ENCODE data around the gene TUBG2. TPM values are rescaled to one million over a fixed set of nuclear protein-coding genes. Genes with fewer than 3 reads are reported as not detected.

TUBG2 gene
- total RNA-seq, 3 donors from 2014 or later = 19.2 to 27.9 (median 26.1) TPM

DNA sequence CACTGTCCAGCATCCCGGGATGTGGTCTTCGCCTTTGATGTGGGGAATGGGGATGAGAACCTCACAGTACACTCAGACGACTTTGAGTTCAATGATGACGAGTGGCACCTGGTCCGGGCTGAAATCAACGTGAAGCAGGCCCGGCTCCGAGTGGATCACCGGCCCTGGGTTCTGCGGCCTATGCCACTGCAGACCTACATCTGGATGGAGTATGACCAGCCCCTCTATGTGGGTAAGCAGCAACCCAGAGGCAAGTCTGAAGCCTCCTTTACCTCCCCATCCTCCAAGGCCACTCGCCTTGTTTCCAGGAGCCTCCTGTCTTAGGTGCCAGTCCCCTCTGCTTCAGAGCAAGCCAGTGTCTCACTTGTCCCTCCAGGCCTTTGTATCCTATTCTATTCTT lies 33.4 kb downstream of the TUBG2 start:
- H3K4me1 ChIP-seq = no peaks in the 10 kb centered on the region
- DNase-seq (ENCODE audit: low spot score in 2 of 2) = peak in 1 of 2 donors; percentile 34
- H3K9me3 ChIP-seq = no peaks in the 10 kb centered on the region
- H3K27me3 ChIP-seq = no peaks in the 10 kb centered on the region
- no peaks in the 10 kb centered on the region for H3K36me3 ChIP-seq
- H3K27ac ChIP-seq = no peak overlapping the region
- no peak overlapping the region for H3K4me3 ChIP-seq
- intact Hi-C loops (cut with DNase I; ENCODE audit: low total_unique reads) = no loop called here
- TF ChIP-seq POLR2AphosphoS5 (IDR thresholded peaks at IDR 0.05) = no peak
- TF ChIP-seq, protein P1, sequence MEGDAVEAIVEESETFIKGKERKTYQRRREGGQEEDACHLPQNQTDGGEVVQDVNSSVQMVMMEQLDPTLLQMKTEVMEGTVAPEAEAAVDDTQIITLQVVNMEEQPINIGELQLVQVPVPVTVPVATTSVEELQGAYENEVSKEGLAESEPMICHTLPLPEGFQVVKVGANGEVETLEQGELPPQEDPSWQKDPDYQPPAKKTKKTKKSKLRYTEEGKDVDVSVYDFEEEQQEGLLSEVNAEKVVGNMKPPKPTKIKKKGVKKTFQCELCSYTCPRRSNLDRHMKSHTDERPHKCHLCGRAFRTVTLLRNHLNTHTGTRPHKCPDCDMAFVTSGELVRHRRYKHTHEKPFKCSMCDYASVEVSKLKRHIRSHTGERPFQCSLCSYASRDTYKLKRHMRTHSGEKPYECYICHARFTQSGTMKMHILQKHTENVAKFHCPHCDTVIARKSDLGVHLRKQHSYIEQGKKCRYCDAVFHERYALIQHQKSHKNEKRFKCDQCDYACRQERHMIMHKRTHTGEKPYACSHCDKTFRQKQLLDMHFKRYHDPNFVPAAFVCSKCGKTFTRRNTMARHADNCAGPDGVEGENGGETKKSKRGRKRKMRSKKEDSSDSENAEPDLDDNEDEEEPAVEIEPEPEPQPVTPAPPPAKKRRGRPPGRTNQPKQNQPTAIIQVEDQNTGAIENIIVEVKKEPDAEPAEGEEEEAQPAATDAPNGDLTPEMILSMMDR (IDR thresholded peaks at IDR 0.05) = no peak
- TF ChIP-seq POLR2A (IDR thresholded peaks at IDR 0.05) = no peak

- DNase-seq (ENCODE audit: low spot score in 2 of 2) = no peak
- TF ChIP-seq POLR2A (IDR thresholded peaks at IDR 0.05) (no peak), POLR2AphosphoS5 (IDR thresholded peaks at IDR 0.05) (no peak)
- TF ChIP-seq, protein P1 (IDR thresholded peaks at IDR 0.05) = no peak
- Histone ChIP-seq H3K27me3 (no peaks in the 10 kb centered on the region), H3K36me3 (no peaks in the 10 kb centered on the region), H3K4me1 (no peaks in the 10 kb centered on the region), H3K4me3 (no peak overlapping the region), H3K9me3 (no peaks in the 10 kb centered on the region), H3K27ac (no peak overlapping the region)
- intact Hi-C loops (cut with DNase I; ENCODE audit: low total_unique reads) = no loop called here
Observed at GRCh38 chr17:42694524-42694923, 35.4 kb downstream of the TUBG2 start.

GRCh38 chr17:42695500-42695899 lies 36.4 kb downstream of the TUBG2 start:
- intact Hi-C loops (cut with DNase I; ENCODE audit: low total_unique reads) = no loop called here
- H3K9me3 ChIP-seq = no peaks in the 10 kb centered on the region
- no peak for TF ChIP-seq POLR2A (IDR thresholded peaks at IDR 0.05)
- TF ChIP-seq POLR2AphosphoS5 (IDR thresholded peaks at IDR 0.05) = no peak
- TF ChIP-seq, protein P1 (IDR thresholded peaks at IDR 0.05) = no peak
- DNase-seq (ENCODE audit: low spot score in 2 of 2) = no peak
- no peak overlapping the region for H3K4me3 ChIP-seq
- no peaks in the 10 kb centered on the region for H3K27me3 ChIP-seq
- no peak overlapping the region for H3K27ac ChIP-seq
- H3K36me3 ChIP-seq = no peaks in the 10 kb centered on the region
- no peaks in the 10 kb centered on the region for H3K4me1 ChIP-seq

DNA sequence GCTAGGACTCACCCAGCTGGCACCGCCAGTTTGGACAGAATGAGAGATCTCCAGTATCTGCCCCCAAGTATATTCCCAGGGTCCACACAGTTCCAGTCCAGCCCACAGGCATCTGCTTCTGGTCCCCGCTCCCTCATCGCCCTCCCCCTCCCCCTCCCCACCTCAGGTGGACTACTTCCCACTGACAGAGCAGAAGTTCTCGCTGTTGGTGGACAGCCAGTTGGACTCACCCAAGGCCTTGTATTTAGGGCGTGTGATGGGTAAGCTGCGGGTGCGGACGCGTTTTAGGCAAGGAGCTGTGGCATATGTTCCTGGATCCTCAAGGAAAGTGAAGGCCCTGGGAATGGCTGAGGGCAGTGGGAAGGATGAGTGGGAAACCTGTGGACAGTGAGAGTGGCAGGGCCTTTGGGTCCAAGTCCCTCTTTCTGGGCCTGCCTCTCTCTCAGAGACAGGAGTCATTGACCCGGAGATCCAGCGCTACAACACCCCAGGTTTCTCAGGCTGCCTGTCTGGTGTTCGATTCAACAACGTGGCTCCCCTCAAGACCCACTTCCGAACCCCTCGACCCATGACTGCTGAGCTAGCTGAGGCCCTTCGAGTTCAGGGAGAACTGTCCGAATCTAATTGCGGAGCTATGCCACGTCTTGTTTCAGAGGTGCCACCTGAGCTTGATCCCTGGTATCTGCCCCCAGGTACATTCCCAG lies 38.2 kb downstream of the TUBG2 start:
- Histone ChIP-seq H3K4me1 (no peaks in the 10 kb centered on the region), H3K27me3 (no peaks in the 10 kb centered on the region), H3K27ac (no peak overlapping the region), H3K4me3 (no peak overlapping the region), H3K9me3 (no peaks in the 10 kb centered on the region), H3K36me3 (no peaks in the 10 kb centered on the region)
- intact Hi-C loops (cut with DNase I; ENCODE audit: low total_unique reads) = no loop called here
- DNase-seq (ENCODE audit: low spot score in 2 of 2) = no peak
- no peak for TF ChIP-seq POLR2A (IDR thresholded peaks at IDR 0.05)
- no peak for TF ChIP-seq POLR2AphosphoS5 (IDR thresholded peaks at IDR 0.05)
- TF ChIP-seq, protein P1 (IDR thresholded peaks at IDR 0.05) = no peak

- no peak overlapping the region for H3K4me3 ChIP-seq
- no peaks in the 10 kb centered on the region for H3K9me3 ChIP-seq
- no peaks in the 10 kb centered on the region for H3K27me3 ChIP-seq
- DNase-seq (ENCODE audit: low spot score in 2 of 2) = no peak
- no peaks in the 10 kb centered on the region for H3K36me3 ChIP-seq
- TF ChIP-seq POLR2AphosphoS5 (IDR thresholded peaks at IDR 0.05) (no peak), POLR2A (IDR thresholded peaks at IDR 0.05) (no peak)
- TF ChIP-seq, protein P1 (IDR thresholded peaks at IDR 0.05) = no peak
- peak overlapping the region in 1 of 2 donors; percentile 6 for H3K27ac ChIP-seq
- intact Hi-C loops (cut with DNase I; ENCODE audit: low total_unique reads) = no loop called here
- H3K4me1 ChIP-seq = no peaks in the 10 kb centered on the region
Observed at GRCh38 chr17:42698736-42699414, 39.8 kb downstream of the TUBG2 start.

All from breast epithelium (tissue), 4 donors.